ENCODE data around the gene OPALIN. TPM values are rescaled to one million over a fixed set of nuclear protein-coding genes. Genes with fewer than 3 reads are reported as not detected.
A peak's percentile ranks its signal among the peaks of the same experiment; 100 is the strongest.

The OPALIN gene
- total and polyA plus RNA-seq, 9 donors, result not detected

DNA sequence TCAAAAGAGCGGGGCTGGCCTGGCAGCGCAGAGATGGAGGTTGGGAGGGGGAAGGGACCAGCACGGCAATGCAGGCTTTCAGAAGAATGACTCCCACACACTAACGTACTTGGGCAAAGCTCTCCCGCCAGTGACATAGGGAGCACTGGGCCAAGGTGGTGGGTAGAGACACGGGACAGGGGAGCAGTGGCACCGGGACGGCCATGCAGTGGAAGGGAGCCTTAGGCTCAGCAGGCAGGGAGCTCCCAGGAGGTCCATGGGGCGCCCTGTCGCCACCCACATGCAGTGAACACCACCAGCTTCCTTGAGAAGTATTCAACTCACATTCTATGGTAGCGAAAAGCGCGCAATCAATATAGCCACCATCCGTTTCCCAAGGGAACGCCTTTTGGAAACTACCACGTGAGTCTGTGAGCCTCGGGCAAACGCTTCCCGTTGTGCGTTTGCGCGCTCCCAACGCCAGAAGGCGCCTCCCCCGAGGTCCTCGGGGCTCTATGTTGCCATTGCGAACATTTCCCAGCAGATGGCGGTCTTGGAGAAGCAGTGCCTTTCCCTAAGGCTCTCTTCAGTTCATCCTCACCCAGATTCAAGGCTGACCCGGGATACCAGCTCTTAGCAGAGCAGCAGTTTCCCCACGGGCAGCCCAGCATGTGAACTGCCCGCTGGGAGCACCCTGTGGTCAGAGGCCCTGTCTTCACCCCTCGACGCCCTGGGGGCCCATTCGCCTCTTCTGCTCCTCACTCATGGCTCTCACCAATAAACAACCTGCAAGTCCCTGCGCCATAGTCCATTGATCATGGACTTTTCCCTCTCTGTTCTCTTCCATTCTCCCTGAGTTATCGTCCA is 16.4 kb upstream of the OPALIN start:
- WGBS (ENCODE audit: insufficient coverage), result 5% methylated on average over 31 of the region's 36 CpGs
- Histone ChIP-seq H3K27me3 (ENCODE audit: control insufficient read depth, insufficient read depth, low read length) (peaks cover 23% of the 10 kb centered on the region), H3K4me3 (ENCODE audit: low read length) (peak overlapping the region; percentile 22)

DNA sequence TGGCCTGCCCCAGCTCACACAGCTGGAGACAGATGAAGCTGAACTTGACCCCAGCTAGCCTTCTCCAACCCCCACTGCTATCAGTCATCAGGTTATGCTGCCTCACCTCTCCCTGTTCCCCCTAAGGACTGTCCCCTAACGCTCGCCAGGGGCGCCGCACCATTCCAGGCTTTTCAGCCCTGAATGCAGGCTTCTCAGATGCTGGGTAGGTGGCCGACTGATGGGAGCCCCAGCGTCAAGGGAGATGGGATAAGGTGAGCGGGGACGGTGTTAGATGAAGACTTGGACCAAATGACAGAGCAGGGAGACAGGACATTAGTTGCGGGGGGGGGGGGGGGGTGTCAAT is 15.8 kb upstream of the OPALIN start:
- Histone ChIP-seq H3K9me3 (replicated peaks; ENCODE audit: control insufficient read depth, low read depth, low read length) (no peaks in the 10 kb centered on the region), H3K4me1 (ENCODE audit: control insufficient read depth, insufficient read depth, low read length) (peaks cover 7% of the 10 kb centered on the region), H3K27ac (ENCODE audit: low read length) (no peak overlapping the region), H3K4me3 (ENCODE audit: low read length) (no peak overlapping the region), H3K36me3 (ENCODE audit: control insufficient read depth, insufficient read depth, low read length) (no peaks in the 10 kb centered on the region), H3K27me3 (ENCODE audit: control insufficient read depth, insufficient read depth, low read length) (peaks cover 24% of the 10 kb centered on the region)
- DNase-seq, result no peak
- WGBS (ENCODE audit: insufficient coverage), result 12% methylated on average over 5 of the region's 9 CpGs

More for the DNA sequence above, 16.4 kb upstream of the OPALIN start:
- Histone ChIP-seq H3K36me3 (ENCODE audit: control insufficient read depth, insufficient read depth, low read length) (no peaks in the 10 kb centered on the region), H3K9me3 (replicated peaks; ENCODE audit: control insufficient read depth, low read depth, low read length) (no peaks in the 10 kb centered on the region), H3K4me1 (ENCODE audit: control insufficient read depth, insufficient read depth, low read length) (peaks cover 7% of the 10 kb centered on the region), H3K27ac (ENCODE audit: low read length) (no peak overlapping the region)
- DNase-seq, result peak; percentile 90

DNA sequence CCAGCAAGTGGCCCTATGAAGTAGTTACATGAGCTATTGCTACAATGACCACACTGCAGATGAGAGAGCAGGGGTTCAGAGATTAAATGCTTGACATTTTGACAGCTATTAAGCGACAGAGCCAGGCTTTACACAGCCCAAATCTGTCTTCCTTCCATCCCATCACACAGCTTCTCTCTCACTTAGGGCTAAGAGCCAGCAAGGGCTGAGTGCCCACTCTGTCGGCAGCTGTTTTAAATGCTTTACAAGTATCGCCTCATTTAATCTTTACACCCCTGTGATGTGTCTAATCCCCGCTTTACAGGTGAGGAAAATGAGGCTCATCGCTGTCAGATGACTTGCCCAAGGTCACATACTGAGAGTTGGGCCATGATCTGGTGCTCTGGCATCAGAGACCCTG is 15.2 kb upstream of the OPALIN start:
- peaks cover 7% of the 10 kb centered on the region for H3K4me1 ChIP-seq (ENCODE audit: control insufficient read depth, insufficient read depth, low read length)
- H3K4me3 ChIP-seq (ENCODE audit: low read length), result no peak overlapping the region
- no peak for DNase-seq
- peaks cover 24% of the 10 kb centered on the region for H3K27me3 ChIP-seq (ENCODE audit: control insufficient read depth, insufficient read depth, low read length)
- H3K36me3 ChIP-seq (ENCODE audit: control insufficient read depth, insufficient read depth, low read length), result no peaks in the 10 kb centered on the region
- 80% methylated on average over 4 of the region's 5 CpGs for WGBS (ENCODE audit: insufficient coverage)
- H3K27ac ChIP-seq (ENCODE audit: low read length), result no peak overlapping the region
- no peaks in the 10 kb centered on the region for H3K9me3 ChIP-seq (replicated peaks; ENCODE audit: control insufficient read depth, low read depth, low read length)

DNA sequence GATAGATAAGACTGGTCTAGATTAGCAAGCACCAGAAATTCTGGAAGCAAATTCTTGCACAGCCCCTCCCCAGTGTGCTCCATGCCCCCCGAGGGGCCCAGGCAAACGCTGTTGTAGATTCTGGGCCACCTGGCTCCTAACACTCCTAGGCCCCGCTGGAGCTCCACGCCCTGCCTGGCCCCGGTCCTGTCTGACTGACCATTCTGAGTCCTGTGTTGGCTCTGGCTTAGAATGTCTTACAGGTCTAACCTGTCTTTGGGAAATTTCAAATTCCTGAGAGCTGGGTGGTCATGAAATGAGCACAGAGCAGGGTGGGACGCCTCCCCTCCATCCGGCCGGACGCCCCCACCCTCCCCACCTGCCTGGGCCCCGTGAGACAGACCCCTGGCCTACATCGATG is 12.6 kb upstream of the OPALIN start:
- Histone ChIP-seq H3K36me3 (ENCODE audit: control insufficient read depth, insufficient read depth, low read length) (no peaks in the 10 kb centered on the region), H3K27me3 (ENCODE audit: control insufficient read depth, insufficient read depth, low read length) (peaks cover 14% of the 10 kb centered on the region), H3K4me3 (ENCODE audit: low read length) (no peak overlapping the region), H3K27ac (ENCODE audit: low read length) (no peak overlapping the region), H3K4me1 (ENCODE audit: control insufficient read depth, insufficient read depth, low read length) (peaks cover 4% of the 10 kb centered on the region), H3K9me3 (replicated peaks; ENCODE audit: control insufficient read depth, low read depth, low read length) (no peaks in the 10 kb centered on the region)
- WGBS (ENCODE audit: insufficient coverage), result 79% methylated on average over 5 of the region's 11 CpGs
- DNase-seq, result no peak

DNA sequence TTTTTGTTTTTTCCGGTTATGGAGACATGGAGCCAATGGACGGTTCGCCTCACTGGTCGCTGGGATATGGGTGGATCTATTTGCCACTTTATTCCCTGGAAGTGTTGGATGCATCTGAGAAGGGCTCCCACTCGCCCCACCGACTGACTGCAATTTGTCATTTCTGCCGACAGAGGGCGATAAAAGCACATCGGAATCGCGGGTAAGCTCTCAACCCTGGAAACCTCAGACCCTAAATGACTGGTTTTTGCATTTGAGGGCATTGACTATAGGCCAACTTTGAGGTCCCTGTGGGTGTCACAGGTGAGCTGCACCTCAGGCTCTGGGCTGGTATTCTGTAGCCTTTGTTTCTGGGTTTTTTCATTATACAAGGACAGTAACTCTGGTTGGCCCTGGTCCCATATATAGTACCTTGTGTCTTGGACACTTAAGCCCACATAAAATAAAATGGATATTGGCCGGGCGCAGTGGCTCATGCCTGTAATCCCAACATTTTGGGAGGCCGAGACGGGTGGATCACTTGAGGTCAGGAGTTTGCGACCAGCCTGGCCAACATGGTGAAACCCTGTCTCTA is 11.9 kb upstream of the OPALIN start:
- Histone ChIP-seq H3K4me3 (ENCODE audit: low read length) (no peak overlapping the region), H3K4me1 (ENCODE audit: control insufficient read depth, insufficient read depth, low read length) (peaks cover 4% of the 10 kb centered on the region), H3K27ac (ENCODE audit: low read length) (no peak overlapping the region), H3K27me3 (ENCODE audit: control insufficient read depth, insufficient read depth, low read length) (peaks cover 14% of the 10 kb centered on the region), H3K36me3 (ENCODE audit: control insufficient read depth, insufficient read depth, low read length) (no peaks in the 10 kb centered on the region), H3K9me3 (replicated peaks; ENCODE audit: control insufficient read depth, low read depth, low read length) (no peaks in the 10 kb centered on the region)
- peak; percentile 46 for DNase-seq
- 39% methylated on average over 16 of the region's 16 CpGs for WGBS (ENCODE audit: insufficient coverage)

DNA sequence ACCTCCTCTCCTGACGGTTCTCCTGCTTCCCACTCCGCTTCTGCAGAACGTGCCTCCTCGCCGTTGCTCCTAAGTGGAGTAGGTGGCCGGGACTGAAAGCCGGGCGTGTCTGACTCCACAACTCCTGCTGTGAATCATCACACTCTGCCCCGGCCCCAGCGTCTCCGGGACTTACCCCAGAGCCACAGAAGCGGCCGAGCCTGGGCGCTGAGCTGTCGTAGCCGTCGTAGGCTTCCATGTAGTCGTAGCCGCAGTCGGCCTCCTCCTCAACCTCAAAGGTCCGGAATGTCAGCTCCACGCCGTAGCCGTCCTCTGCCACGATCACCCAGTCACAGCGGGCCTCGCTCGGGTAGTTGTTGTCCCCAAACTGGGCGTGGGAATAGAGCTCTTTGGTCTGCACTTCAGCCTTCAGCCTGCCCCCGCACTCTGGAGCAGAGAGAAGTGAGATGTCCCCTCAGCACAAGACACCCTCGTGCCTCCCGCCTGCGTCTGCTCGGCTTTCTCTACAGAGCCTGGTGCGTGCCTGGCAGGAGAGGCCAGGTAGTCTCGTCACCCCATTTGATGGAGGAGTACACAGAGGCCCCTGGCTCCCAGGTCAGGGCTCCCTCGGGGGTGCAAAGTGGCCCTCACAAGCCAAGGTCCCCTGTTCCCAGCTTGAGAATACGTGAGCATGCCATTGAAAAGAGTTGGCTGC is 11.2 kb upstream of the OPALIN start:
- no peak overlapping the region for H3K4me3 ChIP-seq (ENCODE audit: low read length)
- peaks cover 1% of the 10 kb centered on the region for H3K4me1 ChIP-seq (ENCODE audit: control insufficient read depth, insufficient read depth, low read length)
- WGBS (ENCODE audit: insufficient coverage), result 84% methylated on average over 38 of the region's 38 CpGs
- no peak for DNase-seq
- H3K9me3 ChIP-seq (replicated peaks; ENCODE audit: control insufficient read depth, low read depth, low read length), result no peaks in the 10 kb centered on the region
- H3K27me3 ChIP-seq (ENCODE audit: control insufficient read depth, insufficient read depth, low read length), result peaks cover 14% of the 10 kb centered on the region
- H3K36me3 ChIP-seq (ENCODE audit: control insufficient read depth, insufficient read depth, low read length), result no peaks in the 10 kb centered on the region
- H3K27ac ChIP-seq (ENCODE audit: low read length), result no peak overlapping the region

DNA sequence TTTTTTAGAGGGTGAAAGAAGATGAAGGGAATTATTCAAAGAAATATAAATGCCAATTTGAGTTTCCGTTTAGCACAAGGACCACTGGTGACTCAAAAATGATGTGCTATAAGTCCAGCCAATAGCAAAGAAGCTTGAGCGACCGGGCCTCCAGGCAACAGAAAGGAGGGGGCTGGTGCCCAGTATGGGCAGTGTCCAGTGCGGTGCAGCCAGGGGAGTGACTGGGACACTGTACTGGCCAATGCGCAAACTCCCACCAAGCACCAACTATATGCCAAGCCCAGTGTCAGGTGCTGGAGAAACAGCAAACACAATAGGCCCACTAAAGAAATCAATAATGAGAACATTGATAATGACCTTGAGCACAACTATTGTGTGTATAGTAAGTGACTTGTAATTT is 10.2 kb upstream of the OPALIN start:
- Histone ChIP-seq H3K27me3 (ENCODE audit: control insufficient read depth, insufficient read depth, low read length) (peaks cover 8% of the 10 kb centered on the region), H3K27ac (ENCODE audit: low read length) (no peak overlapping the region), H3K4me1 (ENCODE audit: control insufficient read depth, insufficient read depth, low read length) (no peaks in the 10 kb centered on the region), H3K9me3 (replicated peaks; ENCODE audit: control insufficient read depth, low read depth, low read length) (no peaks in the 10 kb centered on the region), H3K36me3 (ENCODE audit: control insufficient read depth, insufficient read depth, low read length) (no peaks in the 10 kb centered on the region), H3K4me3 (ENCODE audit: low read length) (no peak overlapping the region)
- WGBS (ENCODE audit: insufficient coverage), result 78% methylated on average over 4 of the region's 5 CpGs
- DNase-seq, result no peak

DNA sequence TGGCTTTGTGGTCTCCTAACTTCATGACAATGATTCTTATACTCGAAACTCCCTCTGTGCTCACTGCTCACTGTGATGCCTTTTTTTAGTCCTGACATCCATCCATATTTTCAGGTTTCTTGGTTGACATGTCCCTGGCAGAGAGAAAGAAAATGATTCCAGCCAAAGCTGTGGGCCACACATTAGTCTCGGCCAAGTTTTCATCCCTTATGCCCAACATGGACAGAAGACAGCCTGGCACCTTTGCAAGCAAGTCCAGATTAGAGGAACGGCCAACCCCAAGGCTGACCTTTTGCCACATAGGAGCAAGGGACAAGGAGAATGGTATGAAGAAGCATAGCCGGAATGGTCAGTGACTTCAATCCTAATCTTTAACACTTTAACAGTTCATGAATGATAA is 8.7 kb upstream of the OPALIN start:
- Histone ChIP-seq H3K4me1 (ENCODE audit: control insufficient read depth, insufficient read depth, low read length) (no peaks in the 10 kb centered on the region), H3K36me3 (ENCODE audit: control insufficient read depth, insufficient read depth, low read length) (no peaks in the 10 kb centered on the region), H3K27ac (ENCODE audit: low read length) (no peak overlapping the region), H3K9me3 (replicated peaks; ENCODE audit: control insufficient read depth, low read depth, low read length) (no peaks in the 10 kb centered on the region), H3K27me3 (ENCODE audit: control insufficient read depth, insufficient read depth, low read length) (peaks cover 4% of the 10 kb centered on the region), H3K4me3 (ENCODE audit: low read length) (no peak overlapping the region)
- no peak for DNase-seq
- WGBS (ENCODE audit: insufficient coverage), result 82% methylated on average over 2 of the region's 4 CpGs

DNA sequence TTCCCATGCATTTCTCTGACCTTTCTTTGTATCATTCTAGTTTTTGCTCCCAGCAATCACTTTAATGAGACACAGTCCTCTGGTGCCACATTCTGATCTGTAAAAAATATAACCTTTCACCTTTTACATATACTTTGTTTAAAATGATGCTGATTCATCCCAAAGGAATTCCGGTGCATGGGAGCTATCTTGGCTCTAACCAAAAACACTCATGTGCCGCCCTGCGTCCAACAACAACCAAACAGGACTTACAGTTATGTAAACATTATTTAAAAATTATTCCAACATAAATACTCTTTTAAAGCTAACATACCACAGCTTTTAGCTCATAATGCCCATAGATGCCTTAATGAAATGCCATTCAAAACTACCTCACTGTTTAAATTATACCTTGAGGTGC is 7.7 kb upstream of the OPALIN start:
- peaks cover 4% of the 10 kb centered on the region for H3K27me3 ChIP-seq (ENCODE audit: control insufficient read depth, insufficient read depth, low read length)
- no peaks in the 10 kb centered on the region for H3K36me3 ChIP-seq (ENCODE audit: control insufficient read depth, insufficient read depth, low read length)
- no peak for DNase-seq
- H3K27ac ChIP-seq (ENCODE audit: low read length), result no peak overlapping the region
- 89% methylated on average over 1 of the region's 3 CpGs for WGBS (ENCODE audit: insufficient coverage)
- H3K4me3 ChIP-seq (ENCODE audit: low read length), result no peak overlapping the region
- no peaks in the 10 kb centered on the region for H3K4me1 ChIP-seq (ENCODE audit: control insufficient read depth, insufficient read depth, low read length)
- H3K9me3 ChIP-seq (replicated peaks; ENCODE audit: control insufficient read depth, low read depth, low read length), result no peaks in the 10 kb centered on the region

DNA sequence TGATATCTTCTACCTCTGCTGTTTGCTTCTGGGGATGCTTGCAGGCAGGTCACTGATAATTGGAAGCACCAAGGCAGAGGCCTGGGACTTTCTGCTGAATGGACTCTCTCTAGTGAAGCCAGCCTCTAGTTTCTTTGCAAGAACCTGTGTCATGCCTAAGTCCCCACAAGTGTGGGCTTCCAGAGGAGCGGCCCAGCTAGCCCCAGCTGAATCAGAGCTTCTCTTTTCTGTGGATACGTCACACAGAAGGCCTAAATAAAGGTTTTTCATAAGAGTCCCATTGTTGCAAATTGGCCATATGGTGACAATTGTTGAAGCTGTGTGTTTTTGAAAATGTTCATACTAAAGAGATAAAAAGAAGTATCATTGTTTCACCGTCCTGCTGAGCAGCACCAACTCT is 6.8 kb upstream of the OPALIN start:
- H3K27ac ChIP-seq (ENCODE audit: low read length), result no peak overlapping the region
- 100% methylated on average over 2 of the region's 3 CpGs for WGBS (ENCODE audit: insufficient coverage)
- peaks cover 4% of the 10 kb centered on the region for H3K27me3 ChIP-seq (ENCODE audit: control insufficient read depth, insufficient read depth, low read length)
- H3K9me3 ChIP-seq (replicated peaks; ENCODE audit: control insufficient read depth, low read depth, low read length), result no peaks in the 10 kb centered on the region
- no peak for DNase-seq
- no peaks in the 10 kb centered on the region for H3K4me1 ChIP-seq (ENCODE audit: control insufficient read depth, insufficient read depth, low read length)
- H3K36me3 ChIP-seq (ENCODE audit: control insufficient read depth, insufficient read depth, low read length), result no peaks in the 10 kb centered on the region
- H3K4me3 ChIP-seq (ENCODE audit: low read length), result no peak overlapping the region

Data from muscle of leg (tissue), 11 donors.